ENCODE results near the gene PPP1R1C. TPM values are rescaled to one million over a fixed set of nuclear protein-coding genes. Genes with fewer than 3 reads are reported as not detected.

Gene PPP1R1C
- total RNA-seq, 6 donors from 2014 or later = 2.6 to 13.6 (median 10.9) TPM; not detected in 1

DNA sequence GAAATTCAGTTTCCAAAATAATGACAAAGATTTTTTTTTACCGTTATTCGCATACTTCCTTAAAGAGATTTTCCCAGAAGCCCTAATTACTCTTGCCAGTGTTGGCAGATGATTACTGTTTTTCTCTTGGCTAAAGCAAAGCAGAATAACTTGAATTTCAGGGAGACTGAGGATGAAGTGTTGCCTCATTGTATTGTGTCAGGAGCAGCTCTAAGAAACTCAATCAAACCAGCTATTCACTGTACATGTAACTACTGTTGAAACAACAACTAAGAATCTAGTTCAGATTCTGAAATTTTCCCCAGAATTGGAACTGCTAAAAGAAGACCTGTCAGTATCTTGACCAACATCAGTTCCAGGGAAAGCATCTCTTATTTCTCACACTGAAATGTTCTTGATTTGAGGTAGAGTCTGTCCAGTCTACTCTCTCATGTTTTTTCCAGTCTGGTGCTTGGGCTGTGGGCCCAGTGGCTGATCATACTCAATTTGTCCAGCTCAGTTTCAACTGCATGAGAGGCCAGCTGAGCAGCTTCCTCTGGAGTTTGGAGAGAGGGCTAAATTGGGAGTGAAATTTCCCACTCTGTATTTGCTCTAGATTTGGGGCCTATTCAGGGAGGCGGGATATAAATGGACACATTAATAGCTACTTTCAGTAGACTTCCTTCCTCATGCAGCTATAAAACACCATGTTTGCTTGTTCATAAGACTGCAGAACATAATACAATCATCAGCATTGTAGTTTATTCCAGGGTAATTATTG is 78.5 kb downstream of the PPP1R1C start:
- no peaks in the 10 kb centered on the region for H3K9me3 ChIP-seq
- peak in 1 of 2 donors; percentile 53 for ATAC-seq (ENCODE audit: low FRiP score in 2 of 2)
- DNase-seq = no peak
- peak overlapping the region in 1 of 4 donors; percentile 20 for H3K27ac ChIP-seq
- peaks cover 0 to 5% (median 0%) of the 10 kb centered on the region in 4 donors for H3K4me1 ChIP-seq
- H3K27me3 ChIP-seq = no peaks in the 10 kb centered on the region
- H3K36me3 ChIP-seq = no peaks in the 10 kb centered on the region
- no peak overlapping the region for H3K4me3 ChIP-seq
- no peak for TF ChIP-seq POLR2AphosphoS5 (IDR thresholded peaks at IDR 0.05)
- WGBS, 2 donors = 72 to 82% methylated on average over 3 of the region's 3 CpGs

DNA sequence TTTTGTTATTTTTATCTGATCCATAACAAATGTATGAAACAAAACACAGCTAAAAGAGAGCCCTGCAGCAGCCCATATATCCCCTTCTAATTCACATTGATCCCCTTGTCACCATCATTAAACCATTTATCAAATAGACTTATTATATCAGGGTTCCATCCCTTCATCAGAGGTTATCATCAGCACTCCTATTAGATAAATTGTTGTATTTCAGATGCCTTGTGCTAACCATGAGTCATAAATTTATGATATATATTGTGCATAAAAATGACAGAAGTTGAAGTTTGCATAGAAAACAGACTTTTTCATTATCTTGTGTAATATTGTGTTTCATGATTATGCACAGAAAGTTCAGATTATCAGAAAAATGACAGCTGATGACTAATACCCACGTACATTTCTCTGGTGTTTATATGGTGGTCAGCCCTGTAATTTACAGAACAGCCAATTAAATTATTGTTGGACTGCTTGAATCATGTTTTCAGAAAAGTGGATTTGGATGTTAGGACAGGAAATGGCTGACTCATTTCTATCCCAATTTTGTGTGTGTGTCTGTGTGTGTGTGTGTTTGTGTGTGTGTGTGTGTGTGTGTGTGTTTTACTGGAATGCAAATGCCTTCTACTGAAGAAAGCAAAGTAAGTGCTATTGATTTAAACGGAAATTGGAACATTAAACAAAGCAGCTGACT is 80.9 kb downstream of the PPP1R1C start:
- ATAC-seq (ENCODE audit: low FRiP score in 2 of 2) (no peak), DNase-seq (no peak)
- TF ChIP-seq POLR2AphosphoS5 (IDR thresholded peaks at IDR 0.05) (no peak), EP300 (IDR thresholded peaks at IDR 0.05) (no peak), POLR2A (IDR thresholded peaks at IDR 0.05) (no peak)
- TF ChIP-seq, protein P1, sequence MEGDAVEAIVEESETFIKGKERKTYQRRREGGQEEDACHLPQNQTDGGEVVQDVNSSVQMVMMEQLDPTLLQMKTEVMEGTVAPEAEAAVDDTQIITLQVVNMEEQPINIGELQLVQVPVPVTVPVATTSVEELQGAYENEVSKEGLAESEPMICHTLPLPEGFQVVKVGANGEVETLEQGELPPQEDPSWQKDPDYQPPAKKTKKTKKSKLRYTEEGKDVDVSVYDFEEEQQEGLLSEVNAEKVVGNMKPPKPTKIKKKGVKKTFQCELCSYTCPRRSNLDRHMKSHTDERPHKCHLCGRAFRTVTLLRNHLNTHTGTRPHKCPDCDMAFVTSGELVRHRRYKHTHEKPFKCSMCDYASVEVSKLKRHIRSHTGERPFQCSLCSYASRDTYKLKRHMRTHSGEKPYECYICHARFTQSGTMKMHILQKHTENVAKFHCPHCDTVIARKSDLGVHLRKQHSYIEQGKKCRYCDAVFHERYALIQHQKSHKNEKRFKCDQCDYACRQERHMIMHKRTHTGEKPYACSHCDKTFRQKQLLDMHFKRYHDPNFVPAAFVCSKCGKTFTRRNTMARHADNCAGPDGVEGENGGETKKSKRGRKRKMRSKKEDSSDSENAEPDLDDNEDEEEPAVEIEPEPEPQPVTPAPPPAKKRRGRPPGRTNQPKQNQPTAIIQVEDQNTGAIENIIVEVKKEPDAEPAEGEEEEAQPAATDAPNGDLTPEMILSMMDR (IDR thresholded peaks at IDR 0.05) = no peak
- Histone ChIP-seq H3K36me3 (no peaks in the 10 kb centered on the region), H3K27me3 (no peaks in the 10 kb centered on the region), H3K9me3 (no peaks in the 10 kb centered on the region), H3K27ac (no peak overlapping the region), H3K4me3 (no peak overlapping the region), H3K4me1 (peaks cover 0 to 7% (median 0%) of the 10 kb centered on the region in 4 donors)
- 55 to 56% methylated on average over 2 of the region's 2 CpGs for WGBS, 2 donors

DNA sequence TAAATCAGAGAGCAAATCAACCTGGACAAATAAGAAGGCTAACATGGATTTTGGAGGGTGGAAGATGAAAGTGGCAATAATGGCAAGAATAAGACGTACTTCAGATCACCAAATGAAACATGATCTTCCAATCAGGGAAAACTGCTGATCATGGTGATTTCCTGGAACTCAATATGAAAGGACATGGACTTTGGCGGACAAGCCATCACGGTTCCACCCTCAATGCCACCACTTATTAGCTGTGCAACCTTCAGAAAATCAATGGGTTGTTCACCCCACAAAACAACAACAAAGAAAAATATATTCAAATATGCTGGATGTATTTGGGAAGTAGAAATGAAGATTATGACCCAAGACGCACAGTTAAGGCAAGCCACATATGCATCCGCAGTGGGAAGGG is 81.7 kb downstream of the PPP1R1C start:
- TF ChIP-seq POLR2AphosphoS5 (IDR thresholded peaks at IDR 0.05) (no peak), EP300 (IDR thresholded peaks at IDR 0.05) (no peak), POLR2A (IDR thresholded peaks at IDR 0.05) (no peak)
- TF ChIP-seq, protein P1 (IDR thresholded peaks at IDR 0.05) = no peak
- Histone ChIP-seq H3K4me1 (peaks cover 0 to 7% (median 0%) of the 10 kb centered on the region in 4 donors), H3K4me3 (no peak overlapping the region), H3K27ac (no peak overlapping the region), H3K9me3 (no peaks in the 10 kb centered on the region), H3K27me3 (no peaks in the 10 kb centered on the region), H3K36me3 (no peaks in the 10 kb centered on the region)
- 94% methylated on average over 5 of the region's 5 CpGs for WGBS, 2 donors
- DNase-seq = no peak
- no peak for ATAC-seq (ENCODE audit: low FRiP score in 2 of 2)

DNA sequence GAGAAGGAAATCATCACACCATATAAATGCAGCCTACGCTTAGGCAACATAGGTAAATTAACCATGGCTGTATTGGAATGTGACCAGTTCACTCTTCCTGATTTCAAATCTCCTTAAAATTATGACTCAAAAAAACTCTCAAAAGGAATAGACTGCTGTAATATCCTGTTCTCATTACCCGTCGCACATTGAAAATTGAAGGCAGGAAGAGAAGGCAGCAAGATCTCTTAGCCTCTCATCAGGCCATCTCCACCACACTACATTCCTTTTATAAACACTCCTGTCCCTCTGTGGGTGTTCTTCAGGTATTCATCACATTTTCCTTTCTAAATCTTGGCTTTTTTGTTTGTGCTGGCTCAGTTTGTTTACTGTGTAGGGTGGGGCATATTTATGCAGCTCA is 83.2 kb downstream of the PPP1R1C start:
- 55 to 56% methylated on average over 3 of the region's 3 CpGs for WGBS, 2 donors
- no peak for ATAC-seq (ENCODE audit: low FRiP score in 2 of 2)
- no peak overlapping the region for H3K27ac ChIP-seq

DNA sequence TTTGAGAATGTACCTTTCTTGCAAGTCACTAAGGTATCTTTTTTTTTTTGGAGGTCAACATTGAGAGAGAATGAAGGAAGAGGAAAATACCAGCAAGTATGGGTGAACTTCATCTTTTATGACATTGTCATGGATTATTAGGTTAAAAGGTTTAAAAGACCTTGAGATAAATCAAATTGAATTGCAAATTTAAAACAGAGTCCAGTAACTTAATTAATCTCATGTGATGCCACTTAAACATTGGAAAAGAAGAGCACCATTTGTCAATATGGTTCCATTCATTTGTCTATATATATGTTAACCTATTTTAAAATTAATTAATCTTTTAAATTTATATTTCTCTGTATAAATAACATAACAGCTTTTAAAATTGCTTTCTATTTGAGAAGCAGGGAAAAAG is 83.8 kb downstream of the PPP1R1C start:
- DNase-seq (no peak), ATAC-seq (ENCODE audit: low FRiP score in 2 of 2) (no peak)
- no peak overlapping the region for H3K27ac ChIP-seq
- H3K27me3 ChIP-seq = no peaks in the 10 kb centered on the region
- H3K9me3 ChIP-seq = no peaks in the 10 kb centered on the region
- H3K4me1 ChIP-seq = peaks cover 0 to 7% (median 0%) of the 10 kb centered on the region in 4 donors
- H3K36me3 ChIP-seq = no peaks in the 10 kb centered on the region
- H3K4me3 ChIP-seq = no peak overlapping the region
- no peak for TF ChIP-seq POLR2AphosphoS5 (IDR thresholded peaks at IDR 0.05)
- TF ChIP-seq POLR2A (IDR thresholded peaks at IDR 0.05) = no peak
- TF ChIP-seq EP300 (IDR thresholded peaks at IDR 0.05) = no peak
- TF ChIP-seq, protein P1 (IDR thresholded peaks at IDR 0.05) = no peak

More for the DNA sequence above, 83.2 kb downstream of the PPP1R1C start:
- H3K4me3 ChIP-seq = no peak overlapping the region
- no peaks in the 10 kb centered on the region for H3K27me3 ChIP-seq
- no peaks in the 10 kb centered on the region for H3K9me3 ChIP-seq
- H3K36me3 ChIP-seq = no peaks in the 10 kb centered on the region
- TF ChIP-seq POLR2A (IDR thresholded peaks at IDR 0.05) = no peak
- no peak for TF ChIP-seq POLR2AphosphoS5 (IDR thresholded peaks at IDR 0.05)
- no peak for TF ChIP-seq EP300 (IDR thresholded peaks at IDR 0.05)
- TF ChIP-seq, protein P1 (IDR thresholded peaks at IDR 0.05) = no peak
- no peak for DNase-seq
- H3K4me1 ChIP-seq = peaks cover 0 to 7% (median 0%) of the 10 kb centered on the region in 4 donors
